G401.6 (cell line): ENCODE results near the gene TRMT13.
A peak's percentile ranks its signal among the peaks of the same experiment; 100 is the strongest.
"Not testable (repeated sequence)": the region's sequence is repeated elsewhere in the genome, so short reads cannot be mapped to it uniquely, and the experiment has no call there.

Experiments used
- FAIRE-seq: peaks from 2 replicates; lab custom pipeline; 2012; peaks lifted over from hg19 to GRCh38; lab: Jason Lieb, UNC

TRMT13 gene

GRCh38 chr1:100164216-100164615 is 31.3 kb downstream of the TRMT13 start:
- no peak for FAIRE-seq

GRCh38 chr1:100164702-100165101 is 31.7 kb downstream of the TRMT13 start:
- FAIRE-seq, result no peak

- peak; percentile 27 for FAIRE-seq
Measured at GRCh38 chr1:100168051-100168450, 35.1 kb downstream of the TRMT13 start.

GRCh38 chr1:100177295-100178041 is 44.5 kb downstream of the TRMT13 start:
- FAIRE-seq, result no peak

- no peak for FAIRE-seq
Measured at GRCh38 chr1:100178091-100178490, 45.1 kb downstream of the TRMT13 start, which contains the start of gene LRRC39. Gene LRRC39 (minus strand): TSS chr1:100178256. CDS start chr1:100168516, 9,740 bp downstream.

GRCh38 chr1:100183370-100183769 is 50.4 kb downstream of the TRMT13 start:
- no peak for FAIRE-seq

GRCh38 chr1:100184536-100184935 is 51.6 kb downstream of the TRMT13 start:
- FAIRE-seq, result no peak

GRCh38 chr1:100187912-100188311 is 54.9 kb downstream of the TRMT13 start:
- FAIRE-seq, result no peak

GRCh38 chr1:100188617-100189016 is 55.7 kb downstream of the TRMT13 start:
- no peak for FAIRE-seq

GRCh38 chr1:100198596-100198995 is 65.6 kb downstream of the TRMT13 start:
- no peak for FAIRE-seq

GRCh38 chr1:100200060-100200459 is 67.1 kb downstream of the TRMT13 start:
- not testable (repeated sequence) for FAIRE-seq
